ENCODE results near the gene GDPD1. TPM values are rescaled to one million over a fixed set of nuclear protein-coding genes. Genes with fewer than 3 reads are reported as not detected.
"Not testable (repeated sequence)": the region's sequence is repeated elsewhere in the genome, so short reads cannot be mapped to it uniquely, and the experiment has no call there.

GDPD1 gene
- total and polyA plus RNA-seq, 9 of the 15 experiments (the other 6 are each of a cell fraction or from before 2014, with no cell fraction given): 5.7 to 15.2 (median 9.3) TPM

- TF ChIP-seq REST (IDR thresholded peaks at IDR 0.05; ENCODE audit: borderline replicate concordance) (0 out of 2 replicates have a peak, but pooled peaks have one; percentile 31), BACH1 (tag; IDR thresholded peaks at IDR 0.05) (peak; percentile 66), MLLT1 (IDR thresholded peaks at IDR 0.05) (peak in 1 of 2 experiments; percentile 51; a peak in 1 of 4 replicates), ARNT (IDR thresholded peaks at IDR 0.05) (peak in 1 of 2 experiments; percentile 95), MNT (conservative IDR thresholded peaks at IDR 0.05) (peak; percentile 97 to 99), HDAC8 (tag; IDR thresholded peaks at IDR 0.05) (peak; percentile 91), RNF2 (IDR thresholded peaks at IDR 0.05) (peak; percentile 95), ZBTB26 (CRISPR knock-in tag; IDR thresholded peaks at IDR 0.05) (peak; percentile 61; the same call in 1 of the 2 replicates), TAF7 (tag; IDR thresholded peaks at IDR 0.05) (peak; percentile 29; the same call in 1 of the 2 replicates), GABPB1 (CRISPR knock-in tag; IDR thresholded peaks at IDR 0.05) (peak; percentile 55; the same call in 1 of the 2 replicates), TAF9B (IDR thresholded peaks at IDR 0.05; ENCODE audit: partially characterized antibody) (peak; percentile 72), RFX7 (CRISPR knock-in tag; IDR thresholded peaks at IDR 0.05) (peak; percentile 48; the same call in 1 of the 2 replicates), NONO (IDR thresholded peaks at IDR 0.05; ENCODE audit: low read depth in 2 of 2, low read length in 1 of 2) (peak in 1 of 2 experiments; percentile 81; a peak in 1 of 4 replicates)
- TF ChIP-seq REST (CRISPR knock-in tag; IDR thresholded peaks at IDR 0.05; ENCODE audit: low read depth): not testable (repeated sequence)
Measured at GRCh38 chr17:59290302-59290998, 70.1 kb downstream of the GDPD1 start (continued).

Data from K562 (cell line).